Stimulated activated CD4-positive, alpha-beta T cell treated with anti-CD3 and anti-CD28 coated beads, Interleukin-1b, Interleukin-23, amount 100 ng/mL, for 24 hours (primary cell): ENCODE data around the gene CAMTA1.

Experiments used
- DNase-seq, 4 experiments: peaks; one replicate each; pipeline ENCODE4 v3.0.0-alpha.2; 2020; ENCODE audit warnings: low read depth in 4 of 4, low spot score in 1 of 4

Gene CAMTA1

DNA sequence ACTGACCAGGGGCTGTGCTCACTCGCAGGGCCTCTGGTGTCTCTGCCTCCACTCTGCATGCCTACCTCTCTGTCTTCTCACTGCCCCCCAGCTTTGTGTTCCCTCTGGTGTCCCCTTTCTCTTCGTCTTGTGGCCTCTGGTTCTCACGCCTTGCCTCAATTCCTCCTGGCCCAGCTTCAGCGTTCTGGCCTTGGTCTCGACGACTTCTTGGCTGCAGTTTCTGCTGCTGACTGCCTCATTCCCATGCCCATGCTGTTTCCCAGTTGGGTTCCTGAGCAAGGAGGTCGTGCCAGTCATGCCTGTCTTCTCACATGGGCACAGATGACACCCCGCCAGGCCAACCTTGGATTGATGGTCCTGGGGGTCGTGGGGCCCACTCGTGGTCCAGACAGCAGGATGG is 562.8 kb downstream of the CAMTA1 start:
- DNase-seq = no peak

DNA sequence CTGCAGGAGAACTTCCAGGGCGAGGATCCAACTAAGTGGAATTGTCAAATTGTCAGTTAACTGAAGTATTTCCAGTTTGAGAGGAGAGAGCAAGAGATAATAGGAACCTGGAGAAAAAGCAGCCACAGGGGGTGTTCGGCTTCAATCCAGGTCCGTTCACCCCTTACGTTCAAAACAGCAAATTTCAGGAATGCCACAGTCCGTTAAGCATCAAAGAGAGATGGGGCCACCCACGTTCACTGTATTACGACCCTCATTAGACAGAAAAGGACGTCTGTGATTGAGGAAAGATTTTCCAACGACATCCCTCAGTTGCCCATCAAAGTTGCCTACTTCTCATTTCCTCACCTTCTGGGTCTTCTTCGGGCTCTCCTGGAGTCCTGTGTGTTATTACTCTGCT is 563.3 kb downstream of the CAMTA1 start:
- DNase-seq = no peak

DNA sequence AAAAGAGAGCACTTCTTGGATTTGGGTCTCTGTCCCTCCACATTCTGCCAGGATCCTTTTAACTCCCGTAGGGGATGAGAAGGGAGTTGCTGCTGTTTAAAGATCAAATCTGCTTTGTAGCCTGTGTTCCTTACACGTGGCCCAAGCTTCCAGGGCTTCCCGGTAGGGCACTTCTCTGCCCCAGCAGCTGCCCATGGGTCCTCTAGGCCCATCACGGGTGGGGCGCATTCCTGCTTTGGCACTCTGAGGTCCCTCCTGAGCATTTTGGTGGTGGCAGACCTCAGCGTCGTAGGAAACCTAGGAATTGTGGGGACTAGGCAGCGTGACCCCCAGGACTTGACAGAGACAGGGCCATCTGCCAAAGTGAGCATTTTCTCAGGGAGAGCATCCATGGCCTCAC is 565.5 kb downstream of the CAMTA1 start:
- no peak for DNase-seq

DNA sequence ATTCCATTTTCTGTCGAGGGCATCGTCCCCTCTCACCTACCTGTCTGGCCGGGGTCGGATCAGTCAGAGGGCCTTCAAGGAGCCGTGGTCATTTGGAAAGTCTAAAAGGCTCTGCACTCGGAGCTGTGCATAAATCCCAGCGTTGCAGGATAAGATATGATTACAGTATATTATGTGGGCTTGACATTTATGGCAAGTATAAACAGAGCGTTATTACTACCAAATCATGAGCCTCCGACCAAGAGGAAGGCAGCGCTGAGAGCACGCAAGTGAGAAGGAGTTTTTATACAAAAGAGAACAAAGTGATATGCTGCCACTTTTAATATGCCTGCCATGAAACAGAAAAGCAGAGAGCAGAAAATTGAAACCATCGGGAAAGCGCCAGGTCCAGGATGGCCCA is 566.4 kb downstream of the CAMTA1 start:
- DNase-seq = no peak

DNA sequence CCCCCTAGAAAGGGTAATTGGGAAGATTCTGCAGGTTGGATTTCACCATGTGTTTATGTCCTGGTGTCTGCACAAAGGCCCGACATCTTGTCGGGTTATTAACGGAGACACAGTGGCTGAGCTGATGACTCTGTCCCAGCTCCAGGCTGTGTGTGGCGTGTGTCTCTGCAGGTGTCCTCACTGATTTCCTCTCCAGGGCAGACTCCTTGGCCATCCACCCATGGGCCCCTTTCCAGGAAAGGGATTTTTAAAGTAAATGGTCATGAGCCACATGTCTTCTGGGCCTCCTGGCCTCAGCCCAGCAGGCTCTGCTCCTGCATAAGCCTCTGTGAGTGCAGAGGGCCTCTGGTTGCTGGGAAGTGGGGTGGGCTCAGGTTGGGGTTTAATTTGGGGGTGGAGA is 567.1 kb downstream of the CAMTA1 start:
- DNase-seq = no peak

DNA sequence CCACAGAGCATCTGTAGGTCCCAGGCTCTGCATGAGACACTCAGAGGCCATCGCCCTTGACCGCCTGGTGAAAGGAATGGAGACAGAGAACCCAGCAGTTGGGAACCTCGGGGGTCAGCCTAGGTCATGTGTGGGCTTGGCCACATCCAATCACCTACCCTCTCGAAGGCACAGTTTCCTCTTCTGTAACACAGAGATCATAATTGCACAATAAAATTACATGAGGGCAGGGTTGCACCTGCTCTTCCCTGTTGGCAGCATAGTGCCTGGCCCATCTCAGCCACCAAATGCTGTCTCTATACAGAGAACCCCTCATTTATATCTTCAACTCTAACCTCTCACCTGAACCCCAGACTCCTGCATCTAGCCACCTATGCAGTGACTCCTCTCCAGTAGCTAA is 567.7 kb downstream of the CAMTA1 start:
- DNase-seq = no peak

DNA sequence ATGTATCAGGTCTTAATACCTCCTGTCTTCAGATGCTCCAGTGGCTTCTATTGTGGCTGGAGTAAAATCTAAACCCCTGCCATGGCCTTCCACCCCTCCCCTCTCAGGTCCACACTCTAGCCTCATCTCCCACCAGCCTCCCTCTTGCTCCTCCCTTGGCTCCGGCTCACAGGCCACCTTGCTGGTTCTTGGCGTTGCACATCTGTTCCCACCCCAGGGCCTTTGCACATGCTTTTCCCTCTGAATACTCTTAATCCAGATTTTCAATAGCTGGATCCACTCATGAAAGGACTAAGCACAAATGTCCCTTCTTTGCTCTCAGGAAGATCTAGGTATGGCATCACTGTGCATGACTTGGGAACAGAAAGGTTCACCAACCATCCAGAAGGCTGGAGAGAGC is 570.4 kb downstream of the CAMTA1 start:
- no peak for DNase-seq

DNA sequence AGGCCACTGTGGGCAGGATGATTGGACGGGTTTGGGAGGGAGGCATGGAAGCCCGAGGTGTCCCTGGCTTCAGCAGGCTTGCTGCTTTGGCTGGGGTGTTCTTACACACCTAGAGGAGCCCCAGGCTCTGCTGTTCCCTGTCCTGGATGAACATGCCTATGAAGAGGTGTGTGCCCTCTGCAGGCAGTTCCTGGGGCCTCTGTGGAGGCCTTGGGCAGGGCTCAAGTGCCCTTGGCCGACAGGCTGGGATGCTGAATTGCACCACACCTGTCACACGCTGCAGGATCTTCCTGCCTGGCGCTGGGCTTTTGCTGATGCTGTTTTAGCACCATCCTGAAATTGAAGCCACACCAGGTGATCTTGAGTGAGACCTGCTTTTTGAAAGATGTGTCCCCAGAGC is 570.8 kb downstream of the CAMTA1 start:
- DNase-seq = no peak

DNA sequence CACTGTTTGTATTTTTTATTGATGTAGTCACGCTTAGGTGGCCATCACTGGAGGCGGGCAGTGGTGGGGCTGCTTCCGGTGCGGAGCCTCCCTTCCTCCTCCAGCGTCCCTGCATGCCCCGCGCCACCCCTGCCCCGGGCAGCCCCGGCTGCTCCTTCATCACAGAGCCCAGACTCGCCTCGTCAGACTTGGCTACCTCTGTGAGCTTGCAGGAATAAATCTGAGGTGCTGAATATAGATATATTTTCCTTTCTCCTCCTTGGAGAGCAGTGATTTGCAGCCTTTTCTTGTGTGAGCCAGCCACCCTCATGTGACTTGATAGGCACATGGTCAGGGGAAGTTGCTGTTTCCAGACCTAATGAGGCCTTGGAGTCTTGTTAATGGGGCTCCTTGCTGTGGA is 573.2 kb downstream of the CAMTA1 start:
- DNase-seq = no peak

DNA sequence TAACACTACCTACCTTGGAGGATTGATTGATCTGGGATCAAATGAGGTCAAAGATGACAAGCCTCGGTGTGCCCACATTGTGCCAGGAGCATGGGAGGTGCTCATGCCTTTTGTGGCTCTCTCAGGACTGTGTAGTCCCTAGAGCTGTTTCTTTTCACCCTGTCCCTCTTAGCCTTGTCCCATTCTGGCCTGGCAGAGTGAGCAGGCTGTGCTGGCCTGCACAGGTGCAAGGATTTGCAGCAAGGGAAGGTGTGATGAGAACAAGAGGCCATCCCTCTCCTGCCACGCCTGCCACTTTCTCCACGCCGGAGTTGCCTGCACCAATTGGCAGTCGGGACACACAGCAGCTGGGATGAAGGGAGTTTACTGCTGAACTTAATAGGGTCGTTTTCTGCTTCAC is 575.3 kb downstream of the CAMTA1 start:
- DNase-seq = no peak

DNA sequence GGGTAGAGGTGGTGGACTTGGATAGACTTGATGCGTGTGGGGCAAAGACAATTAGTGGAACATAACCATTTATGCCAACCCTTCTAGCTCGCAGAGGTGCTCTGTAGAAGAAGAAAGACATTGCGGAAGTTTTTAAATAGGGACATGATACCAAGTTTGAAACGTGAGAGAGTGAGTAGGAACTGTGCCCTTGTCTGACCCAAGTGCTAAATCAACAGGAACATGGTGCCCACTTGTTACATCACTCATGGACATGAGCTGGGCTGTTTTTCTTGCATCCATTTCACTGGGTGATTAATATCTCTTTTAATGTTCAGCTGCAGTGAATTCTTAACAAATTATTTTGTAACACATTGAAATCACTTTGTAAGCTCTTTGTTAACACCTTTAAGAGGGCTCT is 577.7 kb downstream of the CAMTA1 start:
- no peak for DNase-seq

DNA sequence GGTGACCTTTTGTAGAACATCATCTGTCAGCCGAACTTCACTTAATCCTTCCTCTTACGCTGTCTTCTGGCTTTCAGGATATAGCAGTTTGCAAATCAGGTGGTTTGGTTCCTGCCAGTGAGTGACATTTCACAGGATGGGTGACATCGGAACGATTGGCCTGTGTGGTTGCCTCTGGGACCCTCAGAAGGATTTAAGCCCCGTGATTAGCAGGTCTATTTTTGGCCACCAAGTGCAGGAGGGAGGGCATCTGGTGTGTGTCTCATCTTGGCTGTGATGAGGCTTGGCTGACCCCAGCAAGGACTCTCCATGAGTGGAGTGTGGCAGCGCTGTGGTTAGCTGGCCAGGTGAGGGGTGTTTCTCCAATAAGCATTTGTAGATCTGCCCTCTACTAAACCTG is 578.2 kb downstream of the CAMTA1 start:
- DNase-seq = no peak

DNA sequence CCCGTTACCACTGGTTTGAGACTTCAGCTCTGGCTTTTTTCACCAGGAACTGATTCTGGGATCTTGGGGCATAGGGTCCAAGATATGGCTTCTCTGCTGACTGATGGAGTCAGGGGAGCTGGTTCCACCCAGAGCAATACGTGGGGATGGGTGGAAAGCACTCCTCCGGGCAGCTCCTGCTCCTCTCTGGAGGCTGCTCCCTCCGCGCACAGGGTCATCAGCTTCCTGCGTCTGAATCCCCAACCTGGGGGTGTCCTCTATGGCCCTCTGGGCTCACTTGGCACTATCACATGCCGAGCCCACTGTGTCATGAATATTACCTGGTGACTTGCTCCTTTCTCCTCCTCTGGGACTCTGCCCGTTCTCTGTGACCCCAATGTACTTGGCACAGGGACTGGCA is 580.5 kb downstream of the CAMTA1 start:
- no peak for DNase-seq

DNA sequence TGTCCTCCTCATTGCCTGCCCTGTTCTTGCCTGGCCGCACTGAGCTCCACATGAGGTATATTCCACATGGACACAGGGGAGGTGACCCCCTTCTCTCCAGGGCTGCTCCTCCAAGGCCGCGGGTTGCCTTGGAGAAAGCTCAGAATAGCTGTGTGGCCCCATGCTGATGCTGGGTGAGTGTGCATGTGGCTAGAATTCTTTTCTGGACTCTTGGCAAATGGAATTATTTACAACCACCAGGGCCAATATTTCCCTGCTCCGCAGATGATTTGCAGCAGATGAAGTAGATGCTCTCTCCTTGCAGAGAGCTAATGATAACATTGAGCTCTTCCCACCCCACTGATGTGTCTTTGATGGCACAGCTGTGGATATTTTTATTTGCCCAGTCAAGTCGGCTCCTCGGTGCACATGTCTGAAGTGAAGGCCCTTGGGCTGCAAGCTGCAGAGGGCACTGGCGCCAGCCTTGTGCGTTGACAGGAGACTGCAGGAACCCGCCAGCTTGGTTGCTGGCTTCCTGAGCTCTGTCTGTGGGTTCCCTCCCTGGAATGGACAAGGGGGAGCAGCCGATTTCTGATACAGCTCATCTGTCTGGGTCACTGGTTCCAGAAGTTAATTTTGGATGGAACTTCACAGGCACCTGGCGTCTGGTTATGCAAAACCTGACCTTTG is 581.2 kb downstream of the CAMTA1 start:
- DNase-seq = no peak

DNA sequence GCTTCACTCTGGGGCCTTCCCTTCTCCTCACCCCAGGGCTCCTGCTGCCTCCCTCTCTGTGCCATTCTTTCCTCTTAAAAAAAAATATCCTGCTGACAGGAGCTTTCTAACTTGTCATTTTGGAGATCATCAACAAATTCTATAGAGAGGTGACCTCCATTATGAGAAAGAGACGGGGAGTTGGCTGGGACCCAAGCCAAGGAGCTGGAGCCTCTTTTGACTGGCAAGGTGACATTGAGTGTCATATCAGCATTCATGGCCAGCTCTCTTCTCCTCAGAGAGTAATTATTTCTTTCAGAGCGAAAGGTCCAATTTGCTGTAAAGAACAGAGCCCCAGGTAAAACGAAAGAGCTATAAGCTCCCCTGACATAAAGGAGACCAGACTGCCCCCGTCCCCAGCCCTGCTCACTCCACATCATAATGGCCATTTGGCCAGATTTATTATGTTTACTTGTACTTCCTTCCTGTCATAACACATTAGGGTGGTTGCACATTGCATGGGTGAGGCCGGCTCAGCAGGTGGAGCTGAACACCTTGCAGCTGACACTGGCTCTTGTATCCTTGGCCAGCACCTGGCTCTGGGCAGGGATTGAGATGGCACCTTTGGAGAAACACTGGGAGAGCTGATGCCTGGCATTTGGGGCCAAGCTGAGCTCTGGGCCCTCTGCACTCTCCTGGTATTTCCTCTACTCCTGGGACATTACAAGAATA is 581.9 kb downstream of the CAMTA1 start:
- no peak for DNase-seq

DNA sequence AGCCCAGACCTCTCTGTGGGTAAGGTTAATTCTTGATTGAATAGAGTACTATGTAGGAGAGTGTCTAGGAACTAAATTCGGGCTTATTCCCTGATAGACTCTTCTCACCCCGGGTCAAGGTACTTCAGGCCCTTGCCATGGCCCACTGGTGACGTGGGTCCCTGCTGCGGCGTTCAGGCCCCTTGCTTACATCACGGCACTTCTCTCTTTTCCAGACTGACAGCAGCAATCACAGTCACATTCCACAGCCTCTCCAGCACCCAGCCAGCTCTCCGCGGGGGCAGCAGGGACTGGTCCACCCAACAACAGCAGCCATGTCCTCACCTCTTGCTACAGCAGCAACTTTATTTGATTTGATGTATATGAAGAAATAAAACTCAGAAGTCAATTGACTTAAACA is 584.6 kb downstream of the CAMTA1 start:
- DNase-seq = no peak

DNA sequence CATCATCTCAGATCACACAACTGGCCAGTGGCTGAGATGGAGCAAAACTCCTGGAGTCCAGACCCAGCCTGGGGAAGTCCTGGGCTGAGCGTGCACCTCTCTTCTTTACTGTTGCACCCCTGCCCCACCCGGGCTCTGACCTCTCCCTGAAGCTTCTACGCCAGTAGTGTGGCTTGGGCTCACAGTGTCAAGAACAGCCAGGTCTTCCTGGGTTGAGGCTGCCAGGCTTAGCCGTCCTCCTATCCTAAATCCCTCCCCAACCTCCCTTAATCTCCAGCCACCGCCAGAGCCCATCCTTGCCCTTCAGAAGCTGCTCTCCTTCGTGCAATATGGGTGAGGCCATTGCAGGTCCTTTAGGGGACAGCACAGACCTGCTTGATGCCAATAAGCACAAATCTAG is 586.7 kb downstream of the CAMTA1 start:
- no peak for DNase-seq

DNA sequence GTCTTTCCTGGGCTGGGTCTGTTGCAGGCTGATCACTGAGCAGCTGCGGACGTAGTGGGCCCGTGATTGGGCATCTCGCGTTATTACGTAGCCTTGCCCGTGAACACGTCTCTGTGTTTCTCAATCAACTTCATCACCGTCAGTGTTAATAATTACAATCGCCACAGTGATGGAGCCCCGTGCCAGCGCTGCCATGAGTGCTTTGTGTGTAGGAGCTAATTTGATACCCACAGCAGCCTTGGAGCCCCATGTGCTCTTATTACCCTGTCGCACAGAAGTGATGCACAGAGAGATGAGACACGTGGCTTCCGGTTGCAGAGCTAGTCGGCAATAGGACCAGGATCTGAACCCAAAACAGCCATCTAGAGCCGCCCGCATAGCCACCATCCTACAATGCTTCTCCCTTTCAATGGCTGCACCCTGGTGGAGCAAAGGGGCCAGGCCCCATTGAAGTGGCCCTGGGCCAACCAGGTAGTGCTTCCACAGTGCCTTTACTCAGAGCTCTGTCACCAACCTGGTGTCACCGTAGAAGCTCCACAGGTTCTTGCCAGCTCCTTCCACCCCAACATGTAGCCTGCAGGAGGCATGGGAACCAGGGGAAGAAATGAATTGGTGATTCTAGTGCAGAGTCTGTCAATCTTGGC is 587.3 kb downstream of the CAMTA1 start:
- no peak for DNase-seq

DNA sequence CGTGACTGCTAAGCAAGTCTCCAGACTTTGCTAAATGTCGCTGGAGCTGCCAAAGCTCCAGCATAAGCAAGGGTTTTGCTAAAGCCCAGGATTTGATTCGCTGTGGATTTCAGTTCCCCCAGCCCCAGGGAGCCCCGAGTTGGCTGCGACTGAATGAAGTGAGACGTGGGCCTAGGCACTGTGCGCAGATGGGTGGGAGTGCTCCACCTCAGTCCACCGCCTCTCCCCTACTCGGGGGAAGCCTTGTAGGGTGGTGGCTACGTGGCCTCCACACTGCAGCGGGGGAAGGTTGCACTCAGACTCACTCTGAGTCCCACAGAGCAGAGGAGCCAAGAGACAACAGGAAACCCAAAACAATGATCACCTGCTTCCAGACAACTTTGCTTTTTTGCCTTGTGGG is 588.0 kb downstream of the CAMTA1 start:
- no peak for DNase-seq

DNA sequence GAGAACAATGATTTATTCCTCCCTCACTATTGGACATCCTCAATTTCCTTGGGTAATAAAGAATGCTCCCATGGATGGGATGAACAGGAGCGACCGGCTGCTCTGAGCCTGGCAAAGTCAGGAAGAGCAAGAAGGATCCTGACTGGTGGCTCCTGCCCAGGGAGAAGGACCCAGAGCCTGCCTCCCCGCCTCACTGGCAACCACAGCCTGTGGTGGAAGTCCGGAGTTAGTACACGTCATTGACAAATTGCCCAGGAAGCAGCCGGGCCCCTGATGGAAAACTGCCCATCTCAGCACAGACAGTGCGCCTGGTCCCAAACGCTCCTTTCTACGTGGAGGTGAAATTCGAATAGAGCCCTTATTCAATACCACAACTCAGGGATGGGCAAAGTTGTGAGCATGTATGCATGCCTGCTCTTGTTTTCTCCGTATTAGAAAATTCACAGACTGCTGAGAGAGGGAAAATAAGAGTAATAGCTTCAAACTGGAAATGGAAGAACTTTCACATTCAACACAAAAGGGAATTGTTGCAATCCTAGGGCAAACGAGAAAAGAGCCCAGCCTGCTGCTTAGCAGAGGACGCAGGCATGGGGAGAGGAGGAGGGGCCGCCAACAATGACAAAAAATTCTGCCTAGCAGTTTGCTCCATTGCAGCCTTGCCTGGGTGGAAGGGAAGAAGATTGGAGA is 588.8 kb downstream of the CAMTA1 start:
- no peak for DNase-seq

DNA sequence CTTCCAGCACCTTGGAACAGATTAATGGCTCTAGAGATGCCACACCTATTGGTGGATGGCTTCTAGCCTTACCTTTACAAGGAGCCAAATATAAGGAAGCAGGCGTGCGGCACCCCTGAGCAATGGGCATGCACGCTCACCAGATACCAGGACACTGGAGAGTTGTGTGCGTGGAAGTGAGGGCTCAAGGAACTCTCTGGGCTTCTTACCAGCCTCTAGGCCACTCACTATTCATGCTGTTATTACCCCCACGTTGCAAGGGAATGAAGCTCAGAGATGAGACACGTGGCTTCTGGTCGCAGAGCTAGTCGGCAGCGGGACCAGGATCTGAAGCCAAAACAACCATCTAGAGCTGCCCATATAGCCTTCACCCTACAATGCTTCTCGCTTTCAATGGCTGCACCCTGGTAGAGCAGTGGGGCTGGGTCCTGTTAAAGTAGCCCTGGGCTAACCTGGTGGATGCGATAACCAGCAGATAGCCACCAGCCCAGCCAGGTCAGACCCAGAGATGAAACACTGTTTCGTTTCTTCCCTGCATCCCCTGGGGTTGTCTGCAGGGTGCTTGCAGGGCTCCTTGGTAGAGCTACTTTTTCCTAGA is 589.4 kb downstream of the CAMTA1 start:
- no peak for DNase-seq

DNA sequence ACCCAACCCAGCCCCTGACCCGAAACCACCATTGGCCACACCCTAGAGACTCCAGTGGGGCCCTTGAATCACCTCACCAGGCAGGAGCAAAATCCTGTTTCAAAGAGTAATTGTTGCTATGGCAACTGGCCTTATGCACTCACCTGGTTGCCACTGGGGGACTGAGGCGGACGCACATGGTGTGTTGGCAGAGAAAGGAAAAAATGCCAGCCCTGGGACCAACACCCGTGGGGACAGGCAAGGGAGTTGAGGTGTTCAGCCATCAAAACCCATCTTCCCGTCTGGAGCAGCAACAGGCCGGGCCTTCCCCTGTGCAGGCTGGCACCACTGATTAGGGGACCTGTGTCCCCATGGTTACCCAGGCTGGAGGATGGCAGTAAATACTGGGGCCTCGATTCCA is 590.1 kb downstream of the CAMTA1 start:
- no peak for DNase-seq
